ENCODE results near the gene KIF5C. TPM values are rescaled to one million over a fixed set of nuclear protein-coding genes. Genes with fewer than 3 reads are reported as not detected.

KIF5C gene
- total RNA-seq, 1 donor from 2014 or later, result 673 TPM

DNA sequence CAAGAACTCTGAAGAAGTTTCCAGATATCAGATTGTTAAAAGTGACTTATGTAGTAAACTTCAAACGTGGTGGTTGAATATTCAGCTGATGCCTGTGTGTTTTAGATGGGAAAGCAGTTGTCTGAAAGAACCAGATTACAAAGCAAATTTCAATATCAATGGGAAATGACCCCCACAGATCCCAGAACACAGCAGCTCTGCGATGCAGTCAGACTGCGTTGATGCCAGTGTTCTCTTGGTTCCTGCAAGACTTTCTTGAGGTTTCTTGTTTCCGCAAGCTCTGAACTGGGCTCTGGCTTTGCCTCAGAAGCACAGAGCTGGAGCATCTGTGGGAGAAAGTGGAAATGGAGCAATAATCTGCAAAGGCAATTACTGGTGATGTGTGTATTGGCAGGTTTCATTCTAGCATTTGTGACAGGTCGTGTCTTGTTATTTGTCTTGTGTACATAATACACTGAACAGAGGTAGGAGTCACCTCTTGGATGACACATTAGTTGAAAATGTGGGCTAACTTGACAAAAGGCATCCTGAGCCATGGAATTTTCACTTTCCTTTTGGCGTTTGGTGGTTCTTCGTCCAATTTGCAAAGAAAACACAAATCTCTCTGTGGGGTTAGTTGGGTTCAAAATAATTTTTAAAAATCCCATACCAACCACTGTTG lies 152.7 kb downstream of the KIF5C start:
- TF ChIP-seq CTCF (IDR thresholded peaks at IDR 0.05; ENCODE audit: partially characterized antibody, unreplicated experiment), result no peak
- H3K36me3 Mint-ChIP-seq (ENCODE audit: unreplicated experiment), result no peaks in the 10 kb centered on the region
- no peak for DNase-seq
- peaks cover 14% of the 10 kb centered on the region for H3K9me3 Mint-ChIP-seq (ENCODE audit: unreplicated experiment)
- H3K4me1 Mint-ChIP-seq (ENCODE audit: low read depth, unreplicated experiment), result peaks cover 2% of the 10 kb centered on the region
- H3K4me3 Mint-ChIP-seq (ENCODE audit: unreplicated experiment), result no peak overlapping the region
- peaks cover 7% of the 10 kb centered on the region for H3K27me3 Mint-ChIP-seq (ENCODE audit: unreplicated experiment)
- H3K27ac Mint-ChIP-seq (ENCODE audit: unreplicated experiment), result no peak overlapping the region

DNA sequence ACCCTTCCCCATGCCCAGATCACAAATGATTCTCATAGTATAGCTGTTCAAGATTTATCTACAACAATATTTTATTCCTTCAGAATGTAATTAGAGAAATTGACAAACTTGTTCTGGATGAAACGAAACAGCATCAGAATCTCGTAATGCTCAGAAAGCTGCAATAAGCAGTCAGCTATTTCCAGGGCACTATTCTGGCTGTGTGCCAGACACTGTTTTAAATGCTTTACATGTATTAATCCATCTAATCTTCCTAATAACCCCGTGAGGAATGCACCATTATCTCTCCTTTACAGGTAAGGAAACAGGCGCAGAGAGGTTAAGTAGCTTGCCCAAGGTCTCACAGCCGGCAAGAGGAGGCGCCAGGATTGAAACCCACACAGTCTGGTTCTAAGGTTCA lies 153.3 kb downstream of the KIF5C start:
- no peak for DNase-seq
- no peak for TF ChIP-seq CTCF (IDR thresholded peaks at IDR 0.05; ENCODE audit: partially characterized antibody, unreplicated experiment)
- peaks cover 14% of the 10 kb centered on the region for H3K9me3 Mint-ChIP-seq (ENCODE audit: unreplicated experiment)
- H3K4me3 Mint-ChIP-seq (ENCODE audit: unreplicated experiment), result no peak overlapping the region
- no peaks in the 10 kb centered on the region for H3K36me3 Mint-ChIP-seq (ENCODE audit: unreplicated experiment)
- peaks cover 2% of the 10 kb centered on the region for H3K4me1 Mint-ChIP-seq (ENCODE audit: low read depth, unreplicated experiment)
- peaks cover 7% of the 10 kb centered on the region for H3K27me3 Mint-ChIP-seq (ENCODE audit: unreplicated experiment)
- no peak overlapping the region for H3K27ac Mint-ChIP-seq (ENCODE audit: unreplicated experiment)

DNA sequence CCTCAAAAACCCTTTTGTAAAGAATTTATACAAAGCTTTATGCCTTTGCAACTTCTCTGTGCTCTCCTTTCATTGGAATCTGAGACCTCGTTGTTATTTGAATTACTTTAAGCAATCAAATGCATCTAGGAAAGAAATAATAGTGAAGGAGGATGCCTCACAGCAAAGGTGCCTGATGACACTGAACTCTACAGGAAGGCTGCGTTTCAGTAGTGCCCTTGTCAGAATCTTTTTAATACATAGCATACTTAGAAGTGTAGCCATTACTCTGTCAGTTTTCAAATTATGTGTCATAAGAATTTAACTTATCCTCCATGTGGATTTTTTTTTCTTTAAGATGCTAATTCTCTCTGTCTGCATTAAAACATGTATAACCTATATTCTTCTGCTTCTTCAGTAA lies 153.9 kb downstream of the KIF5C start:
- Mint-ChIP-seq H3K36me3 (ENCODE audit: unreplicated experiment) (no peaks in the 10 kb centered on the region), H3K4me1 (ENCODE audit: low read depth, unreplicated experiment) (peaks cover 2% of the 10 kb centered on the region), H3K27ac (ENCODE audit: unreplicated experiment) (no peak overlapping the region), H3K27me3 (ENCODE audit: unreplicated experiment) (peaks cover 7% of the 10 kb centered on the region), H3K9me3 (ENCODE audit: unreplicated experiment) (peaks cover 12% of the 10 kb centered on the region), H3K4me3 (ENCODE audit: unreplicated experiment) (no peak overlapping the region)
- no peak for DNase-seq
- TF ChIP-seq CTCF (IDR thresholded peaks at IDR 0.05; ENCODE audit: partially characterized antibody, unreplicated experiment), result no peak

DNA sequence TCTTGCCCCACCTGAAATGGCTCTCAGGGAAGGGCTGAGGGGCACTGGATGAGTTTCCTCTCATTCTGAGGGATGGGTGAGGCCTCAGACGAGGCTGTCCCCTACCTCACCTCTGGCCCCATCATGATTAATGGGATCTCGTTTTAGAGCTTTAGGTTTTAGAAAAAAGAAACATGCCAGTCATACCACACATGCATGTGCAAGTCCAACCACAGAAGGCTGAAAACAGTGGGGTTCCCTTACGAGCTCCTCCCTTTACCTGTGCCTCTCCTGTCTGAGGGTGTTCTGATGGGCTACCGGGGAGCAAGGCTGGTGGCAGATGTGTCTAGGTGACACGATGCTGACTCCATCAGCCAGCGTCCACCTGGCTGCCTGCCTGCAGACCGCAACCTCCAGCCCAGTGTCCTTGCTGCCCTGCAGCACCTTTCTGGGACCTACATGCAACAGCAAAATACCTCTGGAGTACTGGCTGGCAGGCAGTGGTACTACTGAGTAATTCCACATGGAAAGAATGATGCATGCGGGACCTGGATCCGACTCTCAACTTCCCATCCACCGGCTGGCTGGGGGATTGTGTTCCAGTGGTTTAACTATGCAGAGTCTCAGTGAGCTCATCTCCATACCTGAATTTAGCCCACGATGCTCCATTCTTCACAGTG lies 154.4 kb downstream of the KIF5C start:
- no peak for TF ChIP-seq CTCF (IDR thresholded peaks at IDR 0.05; ENCODE audit: partially characterized antibody, unreplicated experiment)
- DNase-seq, result no peak
- Mint-ChIP-seq H3K4me3 (ENCODE audit: unreplicated experiment) (no peak overlapping the region), H3K27ac (ENCODE audit: unreplicated experiment) (no peak overlapping the region), H3K4me1 (ENCODE audit: low read depth, unreplicated experiment) (peaks cover 2% of the 10 kb centered on the region), H3K9me3 (ENCODE audit: unreplicated experiment) (peaks cover 12% of the 10 kb centered on the region), H3K27me3 (ENCODE audit: unreplicated experiment) (peaks cover 7% of the 10 kb centered on the region), H3K36me3 (ENCODE audit: unreplicated experiment) (no peaks in the 10 kb centered on the region)

- H3K4me1 Mint-ChIP-seq (ENCODE audit: low read depth, unreplicated experiment), result peaks cover under 1% of the 10 kb centered on the region
- H3K27me3 Mint-ChIP-seq (ENCODE audit: unreplicated experiment), result peaks cover 5% of the 10 kb centered on the region
- H3K4me3 Mint-ChIP-seq (ENCODE audit: unreplicated experiment), result no peak overlapping the region
- H3K27ac Mint-ChIP-seq (ENCODE audit: unreplicated experiment), result no peak overlapping the region
- H3K9me3 Mint-ChIP-seq (ENCODE audit: unreplicated experiment), result peaks cover 10% of the 10 kb centered on the region
- TF ChIP-seq CTCF (IDR thresholded peaks at IDR 0.05; ENCODE audit: partially characterized antibody, unreplicated experiment), result no peak
- DNase-seq, result no peak
- no peaks in the 10 kb centered on the region for H3K36me3 Mint-ChIP-seq (ENCODE audit: unreplicated experiment)
These were observed 156.4 kb downstream of the KIF5C start for GRCh38 chr2:149031396-149031795.

Measured in glutamatergic neuron (in vitro differentiated cells).